ENCODE measurements around the gene PRDM5. TPM values are rescaled to one million over a fixed set of nuclear protein-coding genes. Genes with fewer than 3 reads are reported as not detected.

PRDM5 gene
- total and polyA plus RNA-seq, 2 donors from 2014 or later: 2.6 to 9.1 TPM

- Histone ChIP-seq H3K9me3 (ENCODE audit: control insufficient read depth in 2 of 3, insufficient read depth in 1 of 3, low read length in 3 of 3) (peaks cover 0 to 3% (median 0%) of the 10 kb centered on the region in 3 donors), H3K4me1 (ENCODE audit: control insufficient read depth in 2 of 3, insufficient read depth in 2 of 3, low read depth in 1 of 3, low read length in 3 of 3) (no peaks in the 10 kb centered on the region), H3K27me3 (ENCODE audit: control insufficient read depth, insufficient read depth, low read length) (no peaks in the 10 kb centered on the region), H3K4me3 (ENCODE audit: low read length in 3 of 3) (no peak overlapping the region), H3K27ac (ENCODE audit: low read depth in 2 of 2, low read length in 2 of 2) (no peak overlapping the region), H3K9ac (ENCODE audit: low read length in 3 of 3) (no peak overlapping the region), H3K36me3 (ENCODE audit: control insufficient read depth in 2 of 3, insufficient read depth in 3 of 3, low read length in 3 of 3) (no peaks in the 10 kb centered on the region)
- DNase-seq: no peak
- no peak for TF ChIP-seq CTCF (IDR thresholded peaks at IDR 0.05; ENCODE audit: borderline replicate concordance, extremely low read depth, insufficient read depth)
- FAIRE-seq: no peak
- intact Hi-C loops (cut with DNase I): no loop called here
Observed at GRCh38 chr4:120814886-120815285, 107.6 kb downstream of the PRDM5 start.

DNA sequence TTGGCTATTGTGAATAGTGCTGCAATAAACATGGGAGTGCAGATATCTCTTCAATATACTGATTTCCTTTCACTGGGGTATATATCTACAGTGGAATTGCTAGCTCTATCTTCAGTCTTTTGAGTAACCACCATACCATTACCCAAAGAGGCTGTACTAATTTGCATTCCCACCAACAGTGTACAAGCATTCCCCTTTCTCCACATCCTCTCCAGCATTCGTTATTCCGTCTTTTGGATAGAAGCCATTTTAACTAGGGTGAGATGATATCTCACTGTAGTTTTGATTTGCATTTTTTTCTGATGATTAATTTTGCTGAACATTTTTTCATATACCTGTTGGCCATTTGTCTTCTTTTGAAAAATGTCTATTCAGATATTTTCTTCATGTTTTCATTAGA, 110.3 kb downstream of the PRDM5 start:
- Histone ChIP-seq H3K27me3 (ENCODE audit: control insufficient read depth, insufficient read depth, low read length) (no peaks in the 10 kb centered on the region), H3K4me3 (ENCODE audit: low read length in 3 of 3) (no peak overlapping the region), H3K9me3 (ENCODE audit: control insufficient read depth in 2 of 3, insufficient read depth in 1 of 3, low read length in 3 of 3) (peaks cover 0 to 3% (median 2%) of the 10 kb centered on the region in 3 donors), H3K4me1 (ENCODE audit: control insufficient read depth in 2 of 3, insufficient read depth in 2 of 3, low read depth in 1 of 3, low read length in 3 of 3) (no peaks in the 10 kb centered on the region), H3K27ac (ENCODE audit: low read depth in 2 of 2, low read length in 2 of 2) (no peak overlapping the region), H3K36me3 (ENCODE audit: control insufficient read depth in 2 of 3, insufficient read depth in 3 of 3, low read length in 3 of 3) (no peaks in the 10 kb centered on the region), H3K9ac (ENCODE audit: low read length in 3 of 3) (no peak overlapping the region)
- TF ChIP-seq CTCF (IDR thresholded peaks at IDR 0.05; ENCODE audit: borderline replicate concordance, extremely low read depth, insufficient read depth): no peak
- FAIRE-seq (no peak), DNase-seq (no peak)
- intact Hi-C loops (cut with DNase I): no loop called here

GRCh38 chr4:120809518-120809917, 113.0 kb downstream of the PRDM5 start:
- H3K27me3 ChIP-seq (ENCODE audit: control insufficient read depth, insufficient read depth, low read length): no peaks in the 10 kb centered on the region
- H3K4me3 ChIP-seq (ENCODE audit: low read length in 3 of 3): no peak overlapping the region
- no peaks in the 10 kb centered on the region for H3K36me3 ChIP-seq (ENCODE audit: control insufficient read depth in 2 of 3, insufficient read depth in 3 of 3, low read length in 3 of 3)
- no peak overlapping the region for H3K27ac ChIP-seq (ENCODE audit: low read depth in 2 of 2, low read length in 2 of 2)
- intact Hi-C loops (cut with DNase I): no loop called here
- no peak for DNase-seq
- peak; percentile 68 for FAIRE-seq
- H3K4me1 ChIP-seq (ENCODE audit: control insufficient read depth in 2 of 3, insufficient read depth in 2 of 3, low read depth in 1 of 3, low read length in 3 of 3): no peaks in the 10 kb centered on the region
- no peak overlapping the region for H3K9ac ChIP-seq (ENCODE audit: low read length in 3 of 3)
- H3K9me3 ChIP-seq (ENCODE audit: control insufficient read depth in 2 of 3, insufficient read depth in 1 of 3, low read length in 3 of 3): peaks cover 0 to 3% (median 2%) of the 10 kb centered on the region in 3 donors
- peak; percentile 11 for TF ChIP-seq CTCF (IDR thresholded peaks at IDR 0.05; ENCODE audit: borderline replicate concordance, extremely low read depth, insufficient read depth)
